ENCODE results near the gene RLF.

- TF ChIP-seq CTCF (IDR thresholded peaks at IDR 0.05): no peak
- no peak for TF ChIP-seq POLR2A (IDR thresholded peaks at IDR 0.05)
Measured at GRCh38 chr1:40273547-40274166, 112.5 kb downstream of the RLF start.

Measured in testis (tissue), 2 donors.